WERI-Rb-1 (cell line): Measurements from ENCODE around the gene GATAD2B.

ENCODE experiments used
- DNase-seq: peaks from one replicate; pipeline ENCODE4 v3.0.0-alpha.2; 2020
- H3K27ac ChIP-seq: fragments of 250-450 bp; sonication (Bioruptor Pico); 2 replicates; pipeline ENCODE4 v1.5.1; 2020; ENCODE audit warnings: mild to moderate bottlenecking, moderate library complexity
- H3K27me3 ChIP-seq: fragments of 250-450 bp; sonication (Bioruptor Pico); 2 replicates; pipeline ENCODE4 v1.5.1; 2021; ENCODE audit warnings: mild to moderate bottlenecking, low read depth, moderate library complexity; ENCODE audit not compliant: insufficient read depth, severe bottlenecking
- H3K36me3 ChIP-seq: fragments of 250-450 bp; sonication (Bioruptor Pico); 2 replicates; pipeline ENCODE4 v1.5.1; 2020; ENCODE audit warnings: mild to moderate bottlenecking, moderate library complexity
- H3K4me3 ChIP-seq: 2 replicates; pipeline ENCODE4 v1.5.1; 2011; ENCODE audit warnings: low read depth, mild to moderate bottlenecking, control low read depth, low read length
- H3K9me3 ChIP-seq: fragments of 250-450 bp; sonication (Bioruptor Pico); 2 replicates; pipeline ENCODE4 v1.5.1; 2021; ENCODE audit warnings: mild to moderate bottlenecking, moderate library complexity; ENCODE audit not compliant: severe bottlenecking
- CTCF ChIP-seq: IDR thresholded peaks from 2 replicates; pipeline ENCODE4 v1.5.1; 2011; ENCODE audit warnings: low read depth, mild to moderate bottlenecking, control low read depth, inconsistent platforms, low read length

The GATAD2B gene

GRCh38 chr1:153778051-153778823 is 144.5 kb downstream of the GATAD2B start:
- Histone ChIP-seq H3K4me3 (no peak overlapping the region), H3K27ac (no peak overlapping the region), H3K27me3 (no peaks in the 10 kb centered on the region), H3K36me3 (peaks cover 11% of the 10 kb centered on the region), H3K9me3 (no peaks in the 10 kb centered on the region)
- no peak for TF ChIP-seq CTCF
- no peak for DNase-seq

DNA sequence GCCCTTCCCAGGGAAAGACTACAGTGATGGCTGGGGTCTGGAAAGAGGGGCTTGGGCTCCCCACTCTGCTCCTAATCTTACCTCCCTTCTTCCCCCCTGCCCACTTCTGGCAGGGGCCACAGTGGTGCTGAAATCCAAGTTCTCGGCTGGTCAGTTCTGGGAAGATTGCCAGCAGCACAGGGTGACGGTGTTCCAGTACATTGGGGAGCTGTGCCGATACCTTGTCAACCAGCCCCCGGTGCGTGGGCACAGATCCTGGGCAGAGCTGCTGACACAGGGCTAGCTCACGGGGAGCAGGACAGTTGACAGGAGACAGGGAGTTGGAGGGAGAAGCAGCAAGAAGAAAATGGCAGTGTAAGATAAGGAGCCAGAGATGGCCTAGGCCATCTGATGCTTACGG is 145.1 kb downstream of the GATAD2B start:
- no peaks in the 10 kb centered on the region for H3K27me3 ChIP-seq
- no peaks in the 10 kb centered on the region for H3K9me3 ChIP-seq
- peaks cover 17% of the 10 kb centered on the region for H3K36me3 ChIP-seq
- no peak for DNase-seq
- H3K4me3 ChIP-seq: no peak overlapping the region
- H3K27ac ChIP-seq: no peak overlapping the region
- no peak for TF ChIP-seq CTCF

DNA sequence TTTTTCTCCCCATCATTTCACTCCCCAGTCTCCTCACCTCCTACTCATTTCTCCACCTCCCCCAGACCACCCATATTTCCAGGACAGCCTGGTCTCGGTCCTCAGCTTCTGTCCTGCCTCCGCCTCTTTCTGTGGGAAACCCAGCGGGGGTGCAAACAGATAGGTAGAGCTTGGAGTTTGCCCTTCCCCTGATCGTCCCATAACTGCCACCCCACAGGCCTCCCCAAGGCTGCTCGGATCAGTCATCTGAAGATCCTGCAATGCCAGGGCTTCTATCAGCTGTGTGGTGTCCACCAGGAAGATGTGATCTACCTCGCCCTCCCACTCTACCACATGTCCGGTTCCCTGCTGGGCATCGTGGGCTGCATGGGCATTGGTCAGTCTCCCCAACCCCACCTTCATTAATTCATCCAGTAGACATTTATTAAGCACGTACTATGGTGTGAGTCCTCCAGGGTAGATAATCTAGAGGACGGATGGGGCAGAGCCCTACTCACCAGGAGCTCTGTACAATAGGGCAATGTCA is 145.9 kb downstream of the GATAD2B start:
- no peak for DNase-seq
- Histone ChIP-seq H3K9me3 (no peaks in the 10 kb centered on the region), H3K36me3 (peaks cover 24% of the 10 kb centered on the region), H3K27me3 (no peaks in the 10 kb centered on the region), H3K27ac (no peak overlapping the region), H3K4me3 (no peak overlapping the region)
- no peak for TF ChIP-seq CTCF

GRCh38 chr1:153776352-153776751 is 146.4 kb downstream of the GATAD2B start:
- H3K36me3 ChIP-seq: peaks cover 29% of the 10 kb centered on the region
- H3K27ac ChIP-seq: peak overlapping the region; percentile 65
- H3K4me3 ChIP-seq: peak overlapping the region; percentile 67
- DNase-seq: no peak
- H3K9me3 ChIP-seq: no peaks in the 10 kb centered on the region
- TF ChIP-seq CTCF: no peak
- H3K27me3 ChIP-seq: no peaks in the 10 kb centered on the region

DNA sequence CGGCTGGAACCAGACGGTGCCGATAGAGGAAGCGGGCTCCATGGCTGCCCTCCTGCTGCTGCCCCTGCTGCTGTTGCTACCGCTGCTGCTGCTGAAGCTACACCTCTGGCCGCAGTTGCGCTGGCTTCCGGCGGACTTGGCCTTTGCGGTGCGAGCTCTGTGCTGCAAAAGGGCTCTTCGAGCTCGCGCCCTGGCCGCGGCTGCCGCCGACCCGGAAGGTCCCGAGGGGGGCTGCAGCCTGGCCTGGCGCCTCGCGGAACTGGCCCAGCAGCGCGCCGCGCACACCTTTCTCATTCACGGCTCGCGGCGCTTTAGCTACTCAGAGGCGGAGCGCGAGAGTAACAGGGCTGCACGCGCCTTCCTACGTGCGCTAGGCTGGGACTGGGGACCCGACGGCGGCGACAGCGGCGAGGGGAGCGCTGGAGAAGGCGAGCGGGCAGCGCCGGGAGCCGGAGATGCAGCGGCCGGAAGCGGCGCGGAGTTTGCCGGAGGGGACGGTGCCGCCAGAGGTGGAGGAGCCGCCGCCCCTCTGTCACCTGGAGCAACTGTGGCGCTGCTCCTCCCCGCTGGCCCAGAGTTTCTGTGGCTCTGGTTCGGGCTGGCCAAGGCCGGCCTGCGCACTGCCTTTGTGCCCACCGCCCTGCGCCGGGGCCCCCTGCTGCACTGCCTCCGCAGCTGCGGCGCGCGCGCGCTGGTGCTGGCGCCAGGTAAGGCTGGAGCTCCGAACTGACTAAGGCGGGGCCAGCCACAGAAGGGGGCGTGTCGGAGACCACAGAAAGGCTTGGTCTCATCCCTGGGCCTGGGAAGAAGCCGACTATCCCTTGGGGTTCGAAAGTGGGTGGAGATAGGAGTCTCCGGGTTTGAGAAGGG is 147.1 kb downstream of the GATAD2B start:
- DNase-seq: peak; percentile 98
- peak overlapping the region; percentile 65 for H3K27ac ChIP-seq
- TF ChIP-seq CTCF: peak; percentile 27; the same call in 1 of the 2 replicates
- no peaks in the 10 kb centered on the region for H3K27me3 ChIP-seq
- H3K9me3 ChIP-seq: no peaks in the 10 kb centered on the region
- H3K4me3 ChIP-seq: peak overlapping the region; percentile 67
- peaks cover 33% of the 10 kb centered on the region for H3K36me3 ChIP-seq
